ENCODE data around the gene CRYBB2.

GRCh38 chr22:25200967-25201366, 18.5 kb upstream of the CRYBB2 start:
- TF ChIP-seq CTCF (IDR thresholded peaks at IDR 0.05; ENCODE audit: poor library complexity) (no peak), EZH2 (IDR thresholded peaks at IDR 0.05; ENCODE audit: borderline replicate concordance) (no peak)

Data from hepatocyte (in vitro differentiated cells).